ENCODE data around the gene ACTR3C. TPM values are rescaled to one million over a fixed set of nuclear protein-coding genes. Genes with fewer than 3 reads are reported as not detected.

ACTR3C gene
- total and polyA plus RNA-seq, 2 experiments from 2014 or later, result 1.5 to 2.4 TPM

DNA sequence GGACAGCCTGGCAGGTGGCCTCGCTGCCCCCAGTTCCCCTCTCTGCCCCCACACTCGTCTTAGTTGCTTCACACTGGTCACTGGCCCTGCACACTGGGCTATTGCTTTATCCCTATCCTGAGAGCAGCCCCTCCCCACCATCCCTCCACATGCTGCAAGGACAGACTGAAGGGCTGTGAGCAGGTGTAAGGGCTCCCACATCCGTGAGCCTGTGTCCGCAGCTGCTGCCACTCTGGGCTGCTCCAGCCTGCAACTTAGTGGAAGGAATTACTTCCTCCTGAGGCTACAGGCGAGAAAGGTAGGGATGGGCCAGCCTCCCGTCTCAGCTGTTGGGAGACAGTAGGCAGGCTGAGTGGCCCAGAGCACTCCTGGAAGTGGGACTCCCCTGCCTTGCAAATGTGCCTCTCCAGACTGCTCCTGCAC lies 14.3 kb upstream of the ACTR3C start:
- Histone ChIP-seq H3K36me3 (no peaks in the 10 kb centered on the region), H3K4me3 (no peak overlapping the region), H3K9me3 (ENCODE audit: low read depth) (no peaks in the 10 kb centered on the region), H3K27ac (no peak overlapping the region), H3K4me1 (ENCODE audit: low read depth) (peaks cover 4% of the 10 kb centered on the region), H3K27me3 (peaks cover 28% of the 10 kb centered on the region)
- TF ChIP-seq, protein P1, sequence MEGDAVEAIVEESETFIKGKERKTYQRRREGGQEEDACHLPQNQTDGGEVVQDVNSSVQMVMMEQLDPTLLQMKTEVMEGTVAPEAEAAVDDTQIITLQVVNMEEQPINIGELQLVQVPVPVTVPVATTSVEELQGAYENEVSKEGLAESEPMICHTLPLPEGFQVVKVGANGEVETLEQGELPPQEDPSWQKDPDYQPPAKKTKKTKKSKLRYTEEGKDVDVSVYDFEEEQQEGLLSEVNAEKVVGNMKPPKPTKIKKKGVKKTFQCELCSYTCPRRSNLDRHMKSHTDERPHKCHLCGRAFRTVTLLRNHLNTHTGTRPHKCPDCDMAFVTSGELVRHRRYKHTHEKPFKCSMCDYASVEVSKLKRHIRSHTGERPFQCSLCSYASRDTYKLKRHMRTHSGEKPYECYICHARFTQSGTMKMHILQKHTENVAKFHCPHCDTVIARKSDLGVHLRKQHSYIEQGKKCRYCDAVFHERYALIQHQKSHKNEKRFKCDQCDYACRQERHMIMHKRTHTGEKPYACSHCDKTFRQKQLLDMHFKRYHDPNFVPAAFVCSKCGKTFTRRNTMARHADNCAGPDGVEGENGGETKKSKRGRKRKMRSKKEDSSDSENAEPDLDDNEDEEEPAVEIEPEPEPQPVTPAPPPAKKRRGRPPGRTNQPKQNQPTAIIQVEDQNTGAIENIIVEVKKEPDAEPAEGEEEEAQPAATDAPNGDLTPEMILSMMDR (IDR thresholded peaks at IDR 0.05; ENCODE audit: low read depth, low read length), result no peak
- no peak for DNase-seq (ENCODE audit: low read depth in 1 of 2, low spot score in 1 of 2)

DNA sequence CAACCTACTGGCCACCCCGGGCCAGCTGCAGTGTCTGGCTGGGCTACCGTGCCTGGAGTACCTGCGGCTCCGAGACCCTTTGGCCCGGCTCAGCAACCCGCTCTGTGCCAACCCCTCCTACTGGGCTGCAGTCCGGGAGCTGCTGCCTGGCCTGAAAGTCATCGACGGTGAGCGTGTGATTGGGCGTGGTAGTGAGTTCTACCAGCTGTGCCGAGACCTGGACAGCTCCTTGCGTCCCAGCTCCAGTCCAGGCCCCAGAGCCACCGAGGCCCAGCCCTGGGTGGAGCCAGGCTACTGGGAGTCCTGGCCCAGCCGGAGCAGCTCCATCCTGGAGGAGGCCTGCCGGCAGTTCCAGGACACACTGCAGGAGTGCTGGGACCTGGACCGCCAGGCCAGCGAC lies 13.8 kb upstream of the ACTR3C start:
- no peak for DNase-seq (ENCODE audit: low read depth in 1 of 2, low spot score in 1 of 2)
- H3K9me3 ChIP-seq (ENCODE audit: low read depth), result no peaks in the 10 kb centered on the region
- H3K36me3 ChIP-seq, result no peaks in the 10 kb centered on the region
- no peak overlapping the region for H3K27ac ChIP-seq
- H3K4me1 ChIP-seq (ENCODE audit: low read depth), result peaks cover 4% of the 10 kb centered on the region
- TF ChIP-seq, protein P1 (IDR thresholded peaks at IDR 0.05; ENCODE audit: low read depth, low read length), result no peak
- H3K4me3 ChIP-seq, result no peak overlapping the region
- peaks cover 23% of the 10 kb centered on the region for H3K27me3 ChIP-seq

DNA sequence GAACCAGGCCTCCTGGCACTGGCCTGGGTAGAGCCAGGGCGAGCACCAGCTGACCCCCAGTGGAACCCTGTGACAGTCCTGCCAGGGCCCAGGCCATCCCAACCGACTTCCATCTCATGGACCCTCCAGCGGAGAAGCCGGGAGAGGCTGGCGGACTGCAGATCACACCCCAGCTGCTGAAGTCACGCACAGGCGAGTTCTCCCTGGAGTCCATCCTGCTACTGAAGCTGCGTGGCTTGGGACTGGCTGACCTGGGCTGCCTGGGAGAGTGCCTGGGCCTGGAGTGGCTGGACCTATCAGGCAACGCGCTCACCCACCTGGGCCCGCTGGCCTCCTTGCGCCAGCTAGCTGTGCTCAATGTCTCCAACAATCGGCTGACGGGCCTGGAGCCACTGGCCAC lies 13.4 kb upstream of the ACTR3C start:
- Histone ChIP-seq H3K4me3 (no peak overlapping the region), H3K27me3 (peaks cover 18% of the 10 kb centered on the region), H3K36me3 (no peaks in the 10 kb centered on the region), H3K4me1 (ENCODE audit: low read depth) (peaks cover 4% of the 10 kb centered on the region), H3K9me3 (ENCODE audit: low read depth) (no peaks in the 10 kb centered on the region), H3K27ac (no peak overlapping the region)
- TF ChIP-seq, protein P1 (IDR thresholded peaks at IDR 0.05; ENCODE audit: low read depth, low read length), result no peak
- DNase-seq (ENCODE audit: low read depth in 1 of 2, low spot score in 1 of 2), result no peak

DNA sequence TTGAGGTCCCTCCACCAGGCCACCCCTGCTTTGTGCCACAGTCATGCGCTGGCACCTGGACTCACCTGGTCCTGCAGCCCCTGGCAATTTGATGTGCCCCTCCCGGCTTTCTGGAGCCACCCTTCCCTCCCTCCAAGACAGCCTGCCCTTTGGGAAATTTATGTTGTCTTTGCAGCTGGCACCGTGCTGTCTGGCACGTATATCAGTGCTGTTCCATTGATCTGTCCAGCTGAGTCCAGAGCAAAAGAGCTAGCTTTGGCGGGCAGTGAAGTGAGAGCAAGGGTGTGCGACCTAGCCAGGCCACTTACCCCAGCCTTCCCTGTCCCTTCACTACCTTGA lies 12.4 kb upstream of the ACTR3C start:
- H3K36me3 ChIP-seq, result no peaks in the 10 kb centered on the region
- DNase-seq (ENCODE audit: low read depth in 1 of 2, low spot score in 1 of 2), result no peak
- H3K4me3 ChIP-seq, result no peak overlapping the region
- peaks cover 8% of the 10 kb centered on the region for H3K27me3 ChIP-seq
- H3K27ac ChIP-seq, result no peak overlapping the region
- TF ChIP-seq, protein P1 (IDR thresholded peaks at IDR 0.05; ENCODE audit: low read depth, low read length), result no peak
- peaks cover 4% of the 10 kb centered on the region for H3K4me1 ChIP-seq (ENCODE audit: low read depth)
- H3K9me3 ChIP-seq (ENCODE audit: low read depth), result no peaks in the 10 kb centered on the region

DNA sequence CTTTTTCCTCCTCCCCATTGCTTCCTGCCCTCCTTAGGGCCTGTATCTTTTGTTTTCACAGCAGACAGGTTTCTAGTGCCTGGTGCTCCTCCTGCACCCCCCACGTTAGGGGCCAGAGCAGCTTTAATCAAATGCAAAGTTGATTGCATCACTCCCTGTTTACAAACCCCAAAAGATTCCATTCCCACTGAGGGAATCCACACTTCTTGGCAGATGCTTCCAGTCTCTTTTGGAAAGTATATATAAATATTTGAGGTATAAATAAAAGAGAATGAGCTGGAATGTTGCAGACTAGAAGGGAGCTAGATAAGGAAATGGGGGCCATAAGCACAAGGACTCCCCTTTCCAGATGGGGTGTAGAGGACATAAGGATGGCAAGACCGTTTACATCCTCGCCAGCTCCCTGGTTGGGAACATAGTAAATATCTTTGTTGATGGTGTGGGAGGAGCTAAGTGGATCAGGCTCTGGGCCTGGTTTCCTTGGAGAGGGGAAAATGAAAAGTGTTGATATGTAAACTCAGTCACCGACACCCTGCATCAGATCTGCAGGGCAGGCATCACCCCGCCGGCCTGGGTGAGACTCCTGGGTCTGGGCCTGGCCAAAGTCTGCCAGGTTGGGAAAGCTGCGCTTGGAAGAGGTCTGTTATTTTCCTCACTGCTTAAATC lies 11.9 kb upstream of the ACTR3C start:
- Histone ChIP-seq H3K27me3 (peaks cover 3% of the 10 kb centered on the region), H3K9me3 (ENCODE audit: low read depth) (no peaks in the 10 kb centered on the region), H3K4me3 (no peak overlapping the region), H3K4me1 (ENCODE audit: low read depth) (peaks cover under 1% of the 10 kb centered on the region), H3K36me3 (no peaks in the 10 kb centered on the region), H3K27ac (no peak overlapping the region)
- TF ChIP-seq, protein P1 (IDR thresholded peaks at IDR 0.05; ENCODE audit: low read depth, low read length), result no peak
- peak in 1 of 2 donors; percentile 90 for DNase-seq (ENCODE audit: low read depth in 1 of 2, low spot score in 1 of 2)

All from cardiac muscle cell (in vitro differentiated cells and primary cell).